Transverse colon (tissue), 4 donors: Measurements from ENCODE around the gene DLG2. TPM values are rescaled to one million over a fixed set of nuclear protein-coding genes. Genes with fewer than 3 reads are reported as not detected.

Experiments
- DNase-seq: peaks from one replicate; pipeline ENCODE4 v3.0.0-alpha.2; 2019
- H3K27ac ChIP-seq, 4 donors: fragments of 200-600 bp; sonication (generic); 2 replicates each; pipeline ENCODE4 v1.5.1; 2016 to 2018; ENCODE audit warnings: inconsistent platforms in 4 of 4
- H3K27me3 ChIP-seq: fragments of 200-600 bp; sonication (generic); 2 replicates; pipeline ENCODE4 v1.5.1; 2017; ENCODE audit warnings: inconsistent platforms
- H3K36me3 ChIP-seq, 4 donors: fragments of 200-600 bp; sonication (generic); 2 replicates each; pipeline ENCODE4 v1.5.1; 2017 to 2019; ENCODE audit warnings: inconsistent platforms in 4 of 4
- H3K4me1 ChIP-seq, 4 donors: fragments of 200-600 bp; sonication (generic); 2 replicates each; pipeline ENCODE4 v1.5.1; 2017 to 2020; ENCODE audit warnings: inconsistent platforms in 4 of 4
- H3K4me3 ChIP-seq, 4 donors: fragments of 200-600 bp; sonication (generic); 1 replicate in 1 of 4; 2 replicates in 3 of 4; pipeline versions ENCODE4 v1.5.1 to v1.6.1; 2017 to 2019; ENCODE audit warnings: inconsistent platforms in 4 of 4
- H3K9me3 ChIP-seq, 2 donors: fragments of 200-600 bp; sonication (generic); 2 replicates each; pipeline ENCODE4 v1.5.1; 2017 to 2019; ENCODE audit warnings: inconsistent platforms in 2 of 2
- EP300 ChIP-seq: sonication (generic); formaldehyde crosslinking; IDR thresholded peaks from one replicate; pipeline ENCODE4 v1.6.1; 2017; ENCODE audit warnings: antibody characterized with exemption, low read depth
- POLR2A ChIP-seq: fragments of 450-650 bp; IDR thresholded peaks from one replicate; pipeline ENCODE4 v1.6.1; 2016; ENCODE audit warnings: antibody characterized with exemption, mild to moderate bottlenecking, moderate library complexity
- POLR2AphosphoS5 ChIP-seq, 3 donors: sonication (generic); formaldehyde crosslinking; IDR thresholded peaks; one replicate each; pipeline ENCODE4 v1.6.1; 2016; ENCODE audit warnings: antibody characterized with exemption in 3 of 3
- WGBS, 2 donors: methylation state at CpG; one replicate each; pipeline ENCODE4 v1.1.5; 2018; ENCODE audit warnings: low coverage in 1 of 2; 5-methylcytosine and 5-hydroxymethylcytosine counted together
- in situ Hi-C, 4 donors: fragments of 200-750 bp; cut with MboI; loops; one replicate each; pipeline versions ENCODE4 v1.15.0 to v1.15.1; 2017; ENCODE audit warnings: low sequenced_read_pairs in 3 of 4, low pct_ligation_motif_present in 1 of 4, low pct_unique_long_range_greater_than_20kb in 1 of 4
- intact Hi-C: fragments of 100-400 bp; cut with DNase I; formaldehyde crosslinking; loops from one replicate; pipeline ENCODE4 v1.15.1; 2023; ENCODE audit warnings: low total_unique reads
- total RNA-seq, 4 donors: library from RNA; depleted of rRNA; stranded (reverse); fragments of >200 nt; gene quantifications; one replicate each; pipeline ENCODE4 v1.1.0, GENCODE V29; 2016
- TF ChIP-seq, protein P1 (sequence below), 5 experiments: fragments of 200-600 bp in 3 of 5; fragments of 450-650 bp in 2 of 5; sonication (generic) in 3 of 5; IDR thresholded peaks; 1 replicate in 2 of 5; 2 replicates in 3 of 5; pipeline ENCODE4 v1.5.1; 2016 to 2017; ENCODE audit warnings: antibody characterized with exemption in 5 of 5, inconsistent platforms in 3 of 5, mild to moderate bottlenecking in 2 of 5, moderate library complexity in 1 of 5

DLG2 gene
- total RNA-seq, 4 donors from 2014 or later = 1.9 to 28.3 (median 3.7) TPM

DNA sequence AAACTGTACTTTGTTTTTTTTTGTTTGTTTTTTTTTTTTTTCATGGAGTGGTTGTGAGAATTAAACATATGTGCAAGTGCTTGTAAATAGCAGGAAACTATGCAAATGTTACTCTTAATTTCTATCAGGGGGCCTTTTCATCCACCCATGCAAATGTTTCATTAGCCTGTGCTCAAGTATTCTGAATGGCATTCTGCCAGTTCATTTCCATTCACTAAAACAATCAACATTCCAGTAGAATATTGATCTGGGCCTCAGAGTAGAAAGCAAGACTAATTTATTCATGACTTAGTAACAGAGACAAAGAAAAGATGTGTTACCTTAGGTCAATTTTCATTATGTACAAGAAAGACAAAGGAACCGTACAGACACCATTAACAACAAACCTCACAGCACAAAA is 971.4 kb downstream of the DLG2 start:
- intact Hi-C loops (no loop called here), in situ Hi-C loops (no loop called here)
- H3K27ac ChIP-seq = no peak overlapping the region
- no peak overlapping the region for H3K4me3 ChIP-seq
- no peaks in the 10 kb centered on the region for H3K4me1 ChIP-seq
- no peak for DNase-seq
- no peak for TF ChIP-seq POLR2A
- TF ChIP-seq, protein P1, sequence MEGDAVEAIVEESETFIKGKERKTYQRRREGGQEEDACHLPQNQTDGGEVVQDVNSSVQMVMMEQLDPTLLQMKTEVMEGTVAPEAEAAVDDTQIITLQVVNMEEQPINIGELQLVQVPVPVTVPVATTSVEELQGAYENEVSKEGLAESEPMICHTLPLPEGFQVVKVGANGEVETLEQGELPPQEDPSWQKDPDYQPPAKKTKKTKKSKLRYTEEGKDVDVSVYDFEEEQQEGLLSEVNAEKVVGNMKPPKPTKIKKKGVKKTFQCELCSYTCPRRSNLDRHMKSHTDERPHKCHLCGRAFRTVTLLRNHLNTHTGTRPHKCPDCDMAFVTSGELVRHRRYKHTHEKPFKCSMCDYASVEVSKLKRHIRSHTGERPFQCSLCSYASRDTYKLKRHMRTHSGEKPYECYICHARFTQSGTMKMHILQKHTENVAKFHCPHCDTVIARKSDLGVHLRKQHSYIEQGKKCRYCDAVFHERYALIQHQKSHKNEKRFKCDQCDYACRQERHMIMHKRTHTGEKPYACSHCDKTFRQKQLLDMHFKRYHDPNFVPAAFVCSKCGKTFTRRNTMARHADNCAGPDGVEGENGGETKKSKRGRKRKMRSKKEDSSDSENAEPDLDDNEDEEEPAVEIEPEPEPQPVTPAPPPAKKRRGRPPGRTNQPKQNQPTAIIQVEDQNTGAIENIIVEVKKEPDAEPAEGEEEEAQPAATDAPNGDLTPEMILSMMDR (IDR thresholded peaks at IDR 0.05) = no peak
- no peak for TF ChIP-seq EP300
- TF ChIP-seq POLR2AphosphoS5 (IDR thresholded peaks at IDR 0.05) = no peak
- H3K27me3 ChIP-seq = no peaks in the 10 kb centered on the region
- 60 to 86% methylated on average over 1 of the region's 1 CpG for WGBS, 2 donors
- no peaks in the 10 kb centered on the region for H3K36me3 ChIP-seq
- H3K9me3 ChIP-seq = no peaks in the 10 kb centered on the region

DNA sequence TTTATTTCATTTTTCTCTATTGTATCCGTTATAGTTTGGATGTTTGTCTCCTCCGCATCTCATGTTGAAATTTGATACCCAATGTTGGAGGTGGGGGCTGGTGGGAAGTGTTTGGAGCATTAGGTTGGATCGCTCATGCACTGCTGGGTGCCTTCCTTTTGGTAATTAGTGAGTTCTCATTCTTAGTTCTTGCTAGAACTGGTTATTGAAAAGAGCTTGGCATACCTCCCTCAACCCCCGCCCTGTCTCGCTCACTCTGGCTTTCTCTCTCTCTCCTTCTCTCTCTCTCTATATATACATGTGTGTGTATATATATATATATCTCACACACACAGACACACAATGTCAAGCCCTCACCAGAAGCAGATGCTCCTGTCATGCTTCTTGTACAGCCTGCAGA is 978.7 kb downstream of the DLG2 start:
- WGBS, 2 donors = 72 to 88% methylated on average over 3 to 5 of the region's 5 CpGs
- TF ChIP-seq POLR2AphosphoS5 (IDR thresholded peaks at IDR 0.05) (no peak), EP300 (no peak), POLR2A (no peak)
- TF ChIP-seq, protein P1 (IDR thresholded peaks at IDR 0.05) = no peak
- H3K36me3 ChIP-seq = no peaks in the 10 kb centered on the region
- H3K9me3 ChIP-seq = no peaks in the 10 kb centered on the region
- H3K27ac ChIP-seq = no peak overlapping the region
- no peak for DNase-seq
- peaks cover 0 to 11% (median 5%) of the 10 kb centered on the region in 4 donors for H3K4me1 ChIP-seq
- H3K27me3 ChIP-seq = no peaks in the 10 kb centered on the region
- intact Hi-C loops (no loop called here), in situ Hi-C loops (no loop called here)
- no peak overlapping the region for H3K4me3 ChIP-seq

DNA sequence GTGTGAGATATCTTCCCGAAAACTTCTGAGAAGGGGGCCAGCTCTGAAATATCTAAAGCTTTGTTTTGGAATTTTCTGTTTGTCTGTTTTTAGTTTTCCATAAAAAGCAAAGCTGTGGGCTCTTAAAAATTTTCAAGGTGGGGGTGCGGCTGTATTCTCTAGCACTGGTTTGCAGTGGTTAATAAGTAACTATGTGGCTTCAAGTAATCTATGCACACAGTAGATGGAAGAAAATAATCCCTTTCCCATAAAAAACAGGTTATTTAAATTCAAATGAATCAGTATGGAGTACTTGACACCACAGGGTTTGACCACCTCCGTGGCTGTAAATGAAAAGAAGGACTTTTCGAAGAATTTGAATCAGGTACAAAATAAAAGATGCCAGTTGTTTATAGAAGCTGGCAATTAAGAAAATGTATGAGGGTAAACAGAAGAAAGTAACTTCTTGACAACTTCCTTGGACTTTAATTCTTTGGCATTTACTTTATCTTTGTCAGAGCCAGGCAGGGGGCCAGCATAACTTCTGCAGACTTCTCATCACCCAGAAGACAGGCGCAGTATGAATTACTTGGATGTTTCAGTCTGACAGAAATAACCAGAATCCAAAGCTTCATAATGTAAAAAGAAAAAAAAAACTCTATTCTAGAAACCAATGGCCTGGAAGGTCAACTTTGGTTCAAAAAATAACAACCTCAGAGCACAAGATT is 981.0 kb downstream of the DLG2 start:
- Histone ChIP-seq H3K9me3 (no peaks in the 10 kb centered on the region), H3K4me1 (peaks cover 0 to 11% (median 5%) of the 10 kb centered on the region in 4 donors), H3K27me3 (no peaks in the 10 kb centered on the region), H3K4me3 (no peak overlapping the region), H3K36me3 (no peaks in the 10 kb centered on the region), H3K27ac (no peak overlapping the region)
- DNase-seq = peak; percentile 20
- WGBS, 2 donors = 44 to 52% methylated on average over 4 to 5 of the region's 5 CpGs
- intact Hi-C loops (no loop called here), in situ Hi-C loops (no loop called here)
- TF ChIP-seq POLR2AphosphoS5 (IDR thresholded peaks at IDR 0.05) (no peak), POLR2A (no peak), EP300 (no peak)
- TF ChIP-seq, protein P1 (IDR thresholded peaks at IDR 0.05) = no peak

DNA sequence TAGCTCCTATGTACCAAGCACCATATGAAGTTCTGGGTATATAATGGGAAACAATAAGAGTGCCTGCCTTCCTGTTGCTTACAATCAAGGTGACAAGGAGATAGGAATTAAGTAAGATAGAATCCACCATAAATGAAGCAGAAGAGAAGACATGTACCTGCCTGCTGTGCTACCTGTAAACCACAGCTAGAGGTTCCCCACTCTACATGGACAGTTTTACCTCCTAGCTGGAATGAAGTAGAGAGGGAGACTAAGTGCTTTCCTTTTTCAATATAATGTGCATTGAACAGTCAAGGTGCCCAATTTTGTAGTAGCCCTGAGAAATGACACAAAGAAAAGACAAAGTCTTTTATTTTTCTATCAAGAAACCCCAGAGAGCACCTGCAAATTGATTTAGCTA is 984.6 kb downstream of the DLG2 start:
- H3K27me3 ChIP-seq = no peaks in the 10 kb centered on the region
- TF ChIP-seq POLR2A = no peak
- TF ChIP-seq POLR2AphosphoS5 (IDR thresholded peaks at IDR 0.05) = no peak
- TF ChIP-seq EP300 = no peak
- TF ChIP-seq, protein P1 (IDR thresholded peaks at IDR 0.05) = no peak
- no peak overlapping the region for H3K4me3 ChIP-seq
- intact Hi-C loops = no loop called here
- DNase-seq = no peak
- no peaks in the 10 kb centered on the region for H3K36me3 ChIP-seq
- no peak overlapping the region for H3K27ac ChIP-seq
- H3K4me1 ChIP-seq = peaks cover 0 to 11% (median 5%) of the 10 kb centered on the region in 4 donors
- no peaks in the 10 kb centered on the region for H3K9me3 ChIP-seq
- in situ Hi-C loops = no loop called here
